HepG2 (cell line): ENCODE measurements around the gene MRPL43. TPM values are rescaled to one million over a fixed set of nuclear protein-coding genes. Genes with fewer than 3 reads are reported as not detected.
A peak's percentile ranks its signal among the peaks of the same experiment; 100 is the strongest.

Source experiments
- ATAC-seq: fragments of 200-7000 bp; cut with Tn5 transposase; 3 replicates; pipeline ENCODE4 v1.9.1; 2020; ENCODE audit warnings: mild to moderate bottlenecking, moderate library complexity
- BruUV-seq: library from RNA; stranded (reverse); fragments of 400-500 nt; replicated peaks from 2 replicates; lab custom pipeline; 2021; lab: Mats Ljungman, UMichigan
- CTCF ChIA-PET: fragments of 300-600 bp; formaldehyde crosslinking; extraction: SDS; loops from one replicate; lab custom pipeline; 2021; ENCODE audit warnings: low total read pairs, inconsistent platforms, low intra/inter-chr PET ratio; lab: Yijun Ruan, JAX
- POLR2A ChIA-PET: fragments of 350-600 bp; sonication (Branson Sonifier 250); formaldehyde crosslinking; loops from one replicate; lab custom pipeline; 2020; ENCODE audit warnings: antibody characterized with exemption, inconsistent platforms; lab: Yijun Ruan, JAX
- DNase-seq: peaks from one replicate; pipeline ENCODE4 v3.0.0-alpha.2; 2015; ENCODE audit warnings: low spot score
- FAIRE-seq: peaks from 3 replicates; lab custom pipeline; 2011; peaks lifted over from hg19 to GRCh38; lab: Jason Lieb, UNC
- H2AFZ ChIP-seq: one replicate; pipeline ENCODE4 v1.6.1; 2011; ENCODE audit warnings: low read length, inconsistent platforms
- H3K27ac ChIP-seq: fragments of 300-600 bp; 3 replicates; pipeline ENCODE4 v1.8.0; 2011; ENCODE audit warnings: mixed run types, mild to moderate bottlenecking, mixed read lengths, low read length, inconsistent platforms; ENCODE audit not compliant: insufficient read depth; ENCODE audit errors: extremely low read length
- H3K27me3 ChIP-seq, 2 experiments: fragments of 200-600 bp in 1 of 2; 2 replicates in 1 of 2; 3 replicates in 1 of 2; pipeline versions ENCODE4 v1.6.0 to v1.8.0; 2011; ENCODE audit warnings: low read length in 2 of 2, mild to moderate bottlenecking in 2 of 2, moderate library complexity in 2 of 2, inconsistent platforms in 1 of 2; ENCODE audit not compliant: insufficient read depth in 2 of 2, control insufficient read depth in 1 of 2
- H3K36me3 ChIP-seq, 2 experiments: fragments of 200-600 bp in 1 of 2; replicated peaks in 1 of 2; 2 replicates in 1 of 2; 3 replicates in 1 of 2; pipeline versions ENCODE4 v1.5.1 to v1.8.0; 2011; ENCODE audit warnings: low read length in 2 of 2, inconsistent platforms in 1 of 2; ENCODE audit not compliant: insufficient read depth in 2 of 2, control insufficient read depth in 1 of 2
- H3K4me1 ChIP-seq: 2 replicates; pipeline ENCODE4 v1.5.1; 2012; ENCODE audit warnings: low read length, inconsistent platforms; ENCODE audit not compliant: insufficient read depth
- H3K4me2 ChIP-seq: 2 replicates; pipeline ENCODE4 v1.6.0; 2011; ENCODE audit warnings: low read depth, low read length, inconsistent platforms
- H3K4me3 ChIP-seq, 3 experiments: fragments of 200-600 bp in 1 of 3; sonication (generic), shearing (Covaris generic) in 1 of 3; replicated peaks in 1 of 3; 2 replicates each; pipeline ENCODE4 v1.5.1; 2011 to 2016; ENCODE audit warnings: low read length in 3 of 3, inconsistent platforms in 2 of 3, low read depth in 2 of 3, mild to moderate bottlenecking in 2 of 3, control low read depth in 1 of 3, mixed read lengths in 1 of 3; ENCODE audit not compliant: insufficient read depth in 1 of 3
- H3K79me2 ChIP-seq: one replicate; pipeline ENCODE4 v1.6.1; 2011; ENCODE audit warnings: low read length, inconsistent platforms; ENCODE audit not compliant: insufficient read depth
- H3K9ac ChIP-seq: 2 replicates; pipeline ENCODE4 v1.6.0; 2011; ENCODE audit warnings: mild to moderate bottlenecking, low read depth, low read length, inconsistent platforms; ENCODE audit not compliant: insufficient read depth
- H3K9me3 ChIP-seq: 2 replicates; pipeline ENCODE4 v1.5.1; 2012; ENCODE audit warnings: mild to moderate bottlenecking, low read length
- H4K20me1 ChIP-seq: 2 replicates; pipeline ENCODE4 v1.6.0; 2011; ENCODE audit warnings: inconsistent platforms, mild to moderate bottlenecking, low read length, moderate library complexity; ENCODE audit not compliant: insufficient read depth
- HNF1B ChIP-seq: sonication (generic); formaldehyde crosslinking; IDR thresholded peaks from 2 replicates; pipeline ENCODE4 v1.5.1; 2020; ENCODE audit warnings: mild to moderate bottlenecking, moderate library complexity, missing genetic modification reagents
- HNRNPK ChIP-seq: fragments of 200-400 bp; formaldehyde crosslinking; IDR thresholded peaks from 2 replicates; pipeline ENCODE4 v1.6.1; 2018; ENCODE audit warnings: low read length, low read depth, moderate library complexity, mild to moderate bottlenecking; ENCODE audit not compliant: poor library complexity, severe bottlenecking
- HOXA5 ChIP-seq: sonication (generic); formaldehyde crosslinking; IDR thresholded peaks from 2 replicates; pipeline ENCODE4 v1.4.0; 2020; ENCODE audit warnings: missing genetic modification reagents
- KLF9 ChIP-seq: IDR thresholded peaks from 2 replicates; pipeline ENCODE4 v1.6.1; 2016; ENCODE audit warnings: low read depth
- MIER2 ChIP-seq: IDR thresholded peaks from 2 replicates; pipeline ENCODE4 v1.6.1; 2016; ENCODE audit warnings: missing biosample characterization, missing genetic modification reagents
- SALL2 ChIP-seq: sonication (generic); formaldehyde crosslinking; IDR thresholded peaks from 2 replicates; pipeline ENCODE4 v1.8.1; 2023; ENCODE audit warnings: mild to moderate bottlenecking, missing genetic modification reagents, inconsistent platforms
- SAP130 ChIP-seq: IDR thresholded peaks from 2 replicates; pipeline ENCODE4 v1.6.1; 2016; ENCODE audit warnings: low read depth
- ZBTB43 ChIP-seq: sonication (generic); formaldehyde crosslinking; conservative IDR thresholded peaks from 2 replicates; pipeline ENCODE4 v1.4.0; 2020; ENCODE audit warnings: missing genetic modification reagents
- ZNF280B ChIP-seq: sonication (generic); formaldehyde crosslinking; IDR thresholded peaks from 2 replicates; pipeline ENCODE4 v1.5.0; 2020; ENCODE audit warnings: missing genetic modification reagents, mild to moderate bottlenecking, borderline replicate concordance
- ZNF510 ChIP-seq: sonication (generic); formaldehyde crosslinking; IDR thresholded peaks from 2 replicates; pipeline ENCODE4 v1.4.0; 2020; ENCODE audit warnings: low read depth, mild to moderate bottlenecking, missing genetic modification reagents
- ZNF670 ChIP-seq: sonication (generic); formaldehyde crosslinking; IDR thresholded peaks from 2 replicates; pipeline ENCODE4 v1.8.0; 2022; ENCODE audit warnings: mild to moderate bottlenecking, missing genetic modification reagents, borderline replicate concordance
- ZNF768 ChIP-seq: sonication (generic); formaldehyde crosslinking; IDR thresholded peaks from 2 replicates; pipeline ENCODE4 v1.4.0; 2020; ENCODE audit warnings: missing genetic modification reagents
- ZNF781 ChIP-seq: sonication (generic); formaldehyde crosslinking; IDR thresholded peaks from 2 replicates; pipeline ENCODE4 v1.5.1; 2020; ENCODE audit warnings: borderline replicate concordance, mild to moderate bottlenecking, missing genetic modification reagents; ENCODE audit errors: not compliant biosample characterization
- ZNF879 ChIP-seq: sonication (generic); formaldehyde crosslinking; IDR thresholded peaks from 2 replicates; pipeline ENCODE4 v1.8.1; 2023; ENCODE audit warnings: missing genetic modification reagents
- ZSCAN29 ChIP-seq: sonication (generic); formaldehyde crosslinking; conservative IDR thresholded peaks from 2 replicates; pipeline ENCODE4 v1.4.0; 2020; ENCODE audit warnings: mild to moderate bottlenecking, missing genetic modification reagents
- WGBS: methylation state at CpG from one replicate; pipeline ENCODE4 v1.1.6; 2017; ENCODE audit warnings: low lambda C conversion rate; 5-methylcytosine and 5-hydroxymethylcytosine counted together
- in situ Hi-C: cut with HindIII; loops from 2 replicates; pipeline ENCODE4 v1.10.0; 2017; ENCODE audit warnings: low pct_unique_long_range_greater_than_20kb; ENCODE audit not compliant: extremely low pct_ligation_motif_present
- intact Hi-C: fragments of 100-400 bp; cut with micrococcal nuclease; formaldehyde crosslinking; loops from one replicate; pipeline ENCODE4 v1.10.0; 2022; ENCODE audit not compliant: unreplicated experiment
- polyA plus RNA-seq, 8 experiments: library from polyadenylated mRNA; depleted of rRNA in 3 of 8; stranded (reverse) in 7 of 8; unstranded in 1 of 8; fragments of >200 nt; fragmentation: Illumina TruSeq in 4 of 8; extraction: Trizol in 4 of 8; gene quantifications; 2 replicates each; pipeline versions ENCODE4 v1.2.1 to v1.2.3, GENCODE V29; 2011 to 2016; ENCODE audit warnings: low read depth in 4 of 8, missing spikeins in 1 of 8, mixed read lengths in 1 of 8; ENCODE audit not compliant: insufficient read depth in 1 of 8
- total RNA-seq, 5 experiments: library from RNA; depleted of rRNA; stranded (reverse); fragments of >200 nt; fragmentation: Illumina TruSeq; extraction: Trizol; gene quantifications; 2 replicates each; pipeline ENCODE4 v1.2.3, GENCODE V29; 2016; ENCODE audit warnings: low read depth in 1 of 5
- TF ChIP-seq, protein P1 (sequence below): sonication (generic); formaldehyde crosslinking; IDR thresholded peaks from 2 replicates; pipeline ENCODE4 v1.4.0; 2020; ENCODE audit warnings: mild to moderate bottlenecking, missing genetic modification reagents
- TF ChIP-seq, protein P2 (sequence below): sonication (generic); formaldehyde crosslinking; IDR thresholded peaks from 2 replicates; pipeline ENCODE4 v1.5.0; 2020; ENCODE audit warnings: mild to moderate bottlenecking, low read depth, missing genetic modification reagents, borderline replicate concordance

MRPL43 gene
- total and polyA plus RNA-seq, 2 of the 13 experiments (the other 11 are each of a cell fraction or from before 2014, with no cell fraction given): 71.0 to 73.7 TPM

DNA sequence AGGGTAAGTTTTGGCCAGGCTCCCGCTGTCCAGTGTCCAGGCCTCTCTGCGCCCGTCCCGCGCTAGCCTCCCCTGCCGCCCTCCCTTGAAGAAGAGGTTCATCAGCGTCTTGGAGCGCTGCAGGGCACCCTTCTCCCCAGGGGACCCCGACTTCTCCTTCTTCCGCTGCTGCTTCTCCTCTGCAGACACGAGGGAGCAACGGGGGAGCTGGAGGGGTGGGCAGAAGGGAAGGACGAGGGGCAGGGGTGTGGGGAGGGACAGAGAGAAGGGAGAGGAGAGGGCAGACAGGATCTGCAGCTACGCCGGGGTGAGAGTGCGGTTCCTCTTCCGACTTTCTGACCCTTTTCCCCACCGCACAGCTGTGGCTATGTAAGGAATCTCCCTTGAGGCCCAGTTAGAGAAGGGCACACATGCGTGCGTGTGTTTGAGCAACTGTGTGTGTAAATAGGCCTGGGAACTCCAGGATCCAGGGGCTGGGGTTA, 30.9 kb upstream of the MRPL43 start:
- ChIA-PET CTCF (interaction anchor here (2.1 kb wide), 1 partner anchor 23 kb away, joined by 7 read pairs; no protein-coding TSS in a partner anchor), POLR2A (interaction anchor here (0.9 to 6.0 kb wide), 11 partner anchors 10 to 49 kb away, joined by 3 to 56 read pairs (median 5); partner anchors contain the start of genes LZTS2, PDZD7 and SFXN3)
- FAIRE-seq (peak; percentile 26), DNase-seq (peak; percentile 68), ATAC-seq (peak; percentile 69)
- no TSS peak for BruUV-seq
- H4K20me1 ChIP-seq: no peaks in the 10 kb centered on the region
- WGBS: 27% methylated on average over 18 of the region's 20 CpGs
- peaks cover 41% of the 10 kb centered on the region for H3K4me1 ChIP-seq
- no peaks in the 10 kb centered on the region for H3K36me3 ChIP-seq
- H3K27me3 ChIP-seq: peaks cover 1 to 13% of the 10 kb centered on the region in 2 experiments; a peak in 2 of 5 replicates
- H3K9me3 ChIP-seq: no peaks in the 10 kb centered on the region
- peak overlapping the region; percentile 52 for H3K9ac ChIP-seq
- intact Hi-C loops (loop anchor here (2.0 kb wide), 1 partner anchor 49 kb away; no protein-coding TSS in a partner anchor), in situ Hi-C loops (no loop called here)
- peak overlapping the region; percentile 95 for H3K4me2 ChIP-seq
- H2AFZ ChIP-seq: no peak overlapping the region
- H3K79me2 ChIP-seq: no peaks in the 10 kb centered on the region
- peak overlapping the region; percentile 25 to 69 (median 55); a peak in 5 of 6 replicates for H3K4me3 ChIP-seq
- no peak overlapping the region for H3K27ac ChIP-seq
- TF ChIP-seq ZBTB43 (CRISPR knock-in tag): peak; percentile 88; the same call in 1 of the 2 replicates
- no peak for TF ChIP-seq HNF1B (CRISPR knock-in tag)
- no peak for TF ChIP-seq ZNF768 (CRISPR knock-in tag)
- peak; percentile 30 for TF ChIP-seq SAP130 (CRISPR knock-in tag)
- TF ChIP-seq ZNF781: no peak
- TF ChIP-seq, protein P1, sequence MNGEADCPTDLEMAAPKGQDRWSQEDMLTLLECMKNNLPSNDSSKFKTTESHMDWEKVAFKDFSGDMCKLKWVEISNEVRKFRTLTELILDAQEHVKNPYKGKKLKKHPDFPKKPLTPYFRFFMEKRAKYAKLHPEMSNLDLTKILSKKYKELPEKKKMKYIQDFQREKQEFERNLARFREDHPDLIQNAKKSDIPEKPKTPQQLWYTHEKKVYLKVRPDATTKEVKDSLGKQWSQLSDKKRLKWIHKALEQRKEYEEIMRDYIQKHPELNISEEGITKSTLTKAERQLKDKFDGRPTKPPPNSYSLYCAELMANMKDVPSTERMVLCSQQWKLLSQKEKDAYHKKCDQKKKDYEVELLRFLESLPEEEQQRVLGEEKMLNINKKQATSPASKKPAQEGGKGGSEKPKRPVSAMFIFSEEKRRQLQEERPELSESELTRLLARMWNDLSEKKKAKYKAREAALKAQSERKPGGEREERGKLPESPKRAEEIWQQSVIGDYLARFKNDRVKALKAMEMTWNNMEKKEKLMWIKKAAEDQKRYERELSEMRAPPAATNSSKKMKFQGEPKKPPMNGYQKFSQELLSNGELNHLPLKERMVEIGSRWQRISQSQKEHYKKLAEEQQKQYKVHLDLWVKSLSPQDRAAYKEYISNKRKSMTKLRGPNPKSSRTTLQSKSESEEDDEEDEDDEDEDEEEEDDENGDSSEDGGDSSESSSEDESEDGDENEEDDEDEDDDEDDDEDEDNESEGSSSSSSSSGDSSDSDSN (CRISPR knock-in tag): no peak
- TF ChIP-seq ZNF280B (CRISPR knock-in tag): no peak
- TF ChIP-seq SALL2 (CRISPR knock-in tag): no peak
- TF ChIP-seq ZNF510 (CRISPR knock-in tag): no peak
- TF ChIP-seq HNRNPK: no peak
- TF ChIP-seq, protein P2, sequence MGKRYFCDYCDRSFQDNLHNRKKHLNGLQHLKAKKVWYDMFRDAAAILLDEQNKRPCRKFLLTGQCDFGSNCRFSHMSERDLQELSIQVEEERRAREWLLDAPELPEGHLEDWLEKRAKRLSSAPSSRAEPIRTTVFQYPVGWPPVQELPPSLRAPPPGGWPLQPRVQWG (CRISPR knock-in tag): no peak
- TF ChIP-seq ZSCAN29 (CRISPR knock-in tag): no peak
- no peak for TF ChIP-seq KLF9 (CRISPR knock-in tag)
- 0 out of 2 replicates have a peak, but pooled peaks have one; percentile 36 for TF ChIP-seq ZNF879 (CRISPR knock-in tag)
- no peak for TF ChIP-seq HOXA5 (CRISPR knock-in tag)
- TF ChIP-seq ZNF670 (CRISPR knock-in tag): no peak
- TF ChIP-seq MIER2: no peak
